D721Med (cell line): Measurements from ENCODE around the gene SAPCD1.
"Not testable (repeated sequence)": the region's sequence is repeated elsewhere in the genome, so short reads cannot be mapped to it uniquely, and the experiment has no call there.

Source experiments
- DNase-seq: peaks from one replicate; pipeline ENCODE4 v3.0.0; 2011; ENCODE audit warnings: low spot score; ENCODE audit not compliant: insufficient read length
- FAIRE-seq: peaks from 2 replicates; lab custom pipeline; 2011; peaks lifted over from hg19 to GRCh38; lab: Jason Lieb, UNC
- TF ChIP-seq, protein P1 (sequence below): IDR thresholded peaks from 2 replicates; pipeline ENCODE4 v1.5.1; 2012; ENCODE audit warnings: mild to moderate bottlenecking, control low read depth; ENCODE audit not compliant: insufficient read depth; ENCODE audit errors: missing control alignments

Gene SAPCD1

DNA sequence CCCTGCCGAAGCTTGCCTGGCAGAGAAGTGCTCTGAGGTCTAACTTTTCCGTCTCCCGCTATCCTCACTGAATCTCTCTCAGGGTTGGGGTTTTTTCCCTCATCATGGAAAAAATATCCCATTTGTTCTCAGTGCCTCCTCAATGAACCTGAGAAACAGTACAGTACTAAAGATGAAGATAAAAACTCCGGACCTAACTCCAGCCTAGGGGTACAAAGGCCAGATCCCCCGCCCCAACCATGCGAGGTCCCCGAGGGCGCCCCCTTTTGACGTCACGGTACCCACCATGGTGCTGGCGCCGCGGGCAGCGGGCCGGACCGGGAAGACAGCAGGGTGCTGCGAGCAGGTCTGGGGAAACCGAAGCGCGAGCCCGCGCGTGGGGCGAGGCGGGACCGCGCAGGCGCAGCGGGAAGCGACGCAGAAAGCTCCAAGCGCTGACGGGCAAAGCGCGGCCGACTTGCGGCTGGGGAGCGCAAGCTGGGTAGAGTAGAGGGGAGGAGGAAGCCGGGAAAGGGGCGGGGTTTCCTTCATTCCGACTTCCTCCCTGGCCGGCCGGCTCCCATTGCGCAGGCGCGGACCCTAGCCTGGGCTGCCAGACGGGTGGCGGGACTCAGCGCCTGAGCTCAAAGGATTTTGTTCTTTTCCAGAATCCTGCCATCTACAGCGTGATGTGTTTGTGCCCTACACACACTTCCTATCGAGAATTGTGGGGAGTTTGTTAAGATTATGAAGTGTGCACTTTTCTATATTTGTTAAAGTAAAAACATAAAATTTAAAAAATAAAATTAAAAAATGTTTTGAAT, 44.2 kb downstream of the SAPCD1 start, which contains the start of gene LSM2:
TSS of gene LSM2 (minus strand) at position 497 of the 803 bp plus-strand sequence. CDS start at position 288, 209 bp downstream.
- TF ChIP-seq, protein P1, sequence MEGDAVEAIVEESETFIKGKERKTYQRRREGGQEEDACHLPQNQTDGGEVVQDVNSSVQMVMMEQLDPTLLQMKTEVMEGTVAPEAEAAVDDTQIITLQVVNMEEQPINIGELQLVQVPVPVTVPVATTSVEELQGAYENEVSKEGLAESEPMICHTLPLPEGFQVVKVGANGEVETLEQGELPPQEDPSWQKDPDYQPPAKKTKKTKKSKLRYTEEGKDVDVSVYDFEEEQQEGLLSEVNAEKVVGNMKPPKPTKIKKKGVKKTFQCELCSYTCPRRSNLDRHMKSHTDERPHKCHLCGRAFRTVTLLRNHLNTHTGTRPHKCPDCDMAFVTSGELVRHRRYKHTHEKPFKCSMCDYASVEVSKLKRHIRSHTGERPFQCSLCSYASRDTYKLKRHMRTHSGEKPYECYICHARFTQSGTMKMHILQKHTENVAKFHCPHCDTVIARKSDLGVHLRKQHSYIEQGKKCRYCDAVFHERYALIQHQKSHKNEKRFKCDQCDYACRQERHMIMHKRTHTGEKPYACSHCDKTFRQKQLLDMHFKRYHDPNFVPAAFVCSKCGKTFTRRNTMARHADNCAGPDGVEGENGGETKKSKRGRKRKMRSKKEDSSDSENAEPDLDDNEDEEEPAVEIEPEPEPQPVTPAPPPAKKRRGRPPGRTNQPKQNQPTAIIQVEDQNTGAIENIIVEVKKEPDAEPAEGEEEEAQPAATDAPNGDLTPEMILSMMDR: no peak
- DNase-seq: peak; percentile 89
- FAIRE-seq: no peak

DNA sequence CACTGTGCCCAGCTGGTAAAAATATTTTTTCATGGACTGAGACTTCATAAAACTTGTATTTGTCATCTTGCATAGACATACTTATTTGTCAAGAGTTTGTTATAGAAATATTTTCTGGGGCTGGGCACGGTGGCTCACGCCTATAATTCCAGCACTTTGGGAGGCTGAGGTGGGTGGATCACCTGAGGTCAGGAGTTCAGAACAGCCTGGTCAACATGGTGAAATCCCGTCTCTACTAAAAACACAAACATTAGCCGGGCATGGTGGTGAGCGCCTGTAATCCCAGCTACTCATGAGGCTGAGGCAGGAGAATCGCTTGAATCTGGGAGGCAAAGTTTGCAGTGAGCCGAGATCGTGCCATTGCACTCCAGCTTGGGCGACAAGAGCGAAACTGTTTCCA, 46.1 kb downstream of the SAPCD1 start:
- FAIRE-seq, DNase-seq: not testable (repeated sequence)

DNA sequence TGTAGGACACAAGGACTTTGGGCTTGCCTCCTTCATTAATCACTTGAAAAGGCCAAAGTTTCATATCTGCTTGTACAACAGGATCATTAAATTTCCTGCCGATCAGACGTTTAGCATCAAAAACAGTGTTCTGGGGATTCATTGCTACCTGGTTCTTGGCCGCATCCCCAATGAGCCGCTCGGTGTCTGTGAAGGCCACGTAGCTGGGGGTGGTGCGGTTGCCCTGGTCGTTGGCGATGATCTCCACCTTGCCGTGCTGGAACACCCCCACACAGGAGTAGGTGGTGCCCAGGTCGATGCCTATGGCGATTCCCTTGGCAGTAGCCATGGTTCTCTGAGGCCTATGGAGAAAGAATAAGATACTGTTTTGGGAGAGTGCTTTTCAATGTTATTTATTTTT, 49.2 kb downstream of the SAPCD1 start:
- FAIRE-seq (no peak), DNase-seq (no peak)
- TF ChIP-seq, protein P1: no peak

DNA sequence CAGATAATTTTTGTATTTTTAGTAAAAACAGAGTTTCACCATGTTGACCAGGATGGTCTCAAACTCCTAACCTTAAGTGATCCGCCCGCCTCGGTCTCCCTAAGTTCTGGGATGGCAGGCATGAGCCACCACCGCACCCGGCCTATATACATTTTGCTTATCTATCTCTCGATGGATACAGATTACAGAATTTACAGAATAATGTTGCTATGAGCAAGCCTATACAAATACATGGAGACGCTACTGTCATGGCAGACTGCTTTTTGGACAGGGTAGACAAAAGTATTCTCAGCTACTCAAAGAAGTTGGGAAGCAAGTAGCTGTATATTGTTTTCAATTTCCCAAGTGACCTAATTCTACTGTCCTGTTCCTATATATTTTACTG, 51.0 kb downstream of the SAPCD1 start:
- no peak for DNase-seq
- TF ChIP-seq, protein P1: no peak
- FAIRE-seq: no peak
